K562 treated with DMSO at 1 percent for 48 hours (cell line): ENCODE results near the gene P4HA2. TPM values are rescaled to one million over a fixed set of nuclear protein-coding genes. Genes with fewer than 3 reads are reported as not detected.

Experiments
- total RNA-seq: library from RNA; unstranded; fragments of 300-600 nt; gene quantifications from 2 replicates; pipeline ENCODE4 v1.2.3, GENCODE V29; 2022; ENCODE audit warnings: low replicate concordance; ENCODE audit errors: extremely low read depth

P4HA2 gene
- not detected in 2 replicates for total RNA-seq

GRCh38 chr5:132227485-132228240 lies at the start of gene P4HA2:
P4HA2 (minus strand) TSS chr5:132227853; CDS start chr5:132218626, 9,227 bp downstream.

GRCh38 chr5:132257131-132258101 lies 29.8 kb upstream of the P4HA2 start, which contains the start of gene PDLIM4:
PDLIM4 (plus strand) TSS chr5:132257696; CDS start chr5:132257735, 39 bp downstream.

Other genes with a start within 250 kb of the P4HA2 start
- not detected in 2 replicates for gene ACSL6, start 216.2 kb downstream of the P4HA2 start, total RNA-seq
- not detected in 2 replicates for gene IL3, start 167.2 kb downstream of the P4HA2 start, total RNA-seq
- gene CSF2, start 154.1 kb downstream of the P4HA2 start, total RNA-seq: not detected in 2 replicates
- not detected in 2 replicates for gene PDLIM4, start 29.8 kb upstream of the P4HA2 start, total RNA-seq
- not detected in 2 replicates for gene SLC22A4, start 66.5 kb upstream of the P4HA2 start, total RNA-seq
- gene SLC22A5, start 141.9 kb upstream of the P4HA2 start, total RNA-seq: not detected in 2 replicates